Lower leg skin (tissue), 3 donors: ENCODE data around the gene ELP4.

Experiments used
- CTCF ChIP-seq, 3 donors: fragments of 450-650 bp; IDR thresholded peaks; one replicate each; pipeline ENCODE4 v1.5.1; 2016; ENCODE audit warnings: antibody characterized with exemption in 3 of 3, mild to moderate bottlenecking in 3 of 3, moderate library complexity in 2 of 3
- POLR2A ChIP-seq, 2 donors: fragments of 450-650 bp; IDR thresholded peaks; one replicate each; pipeline ENCODE4 v1.6.1; 2016 to 2017; ENCODE audit warnings: antibody characterized with exemption in 2 of 2, mild to moderate bottlenecking in 1 of 2, moderate library complexity in 1 of 2

- no peak for TF ChIP-seq CTCF (IDR thresholded peaks at IDR 0.05)
- no peak for TF ChIP-seq POLR2A (IDR thresholded peaks at IDR 0.05)
Observed at GRCh38 chr11:31780480-31780971, 271.0 kb downstream of the ELP4 start.
